Endothelial cell of umbilical vein (primary cell): ENCODE measurements around the gene SLC26A2. TPM values are rescaled to one million over a fixed set of nuclear protein-coding genes. Genes with fewer than 3 reads are reported as not detected.

Experiments
- BruUV-seq: library from RNA; stranded (reverse); fragments of 400-500 nt; replicated peaks from 2 replicates; lab custom pipeline; 2021; lab: Mats Ljungman, UMichigan
- CTCF ChIA-PET: fragments of 300-600, 350-600 bp; sonication (Branson Sonifier 250); formaldehyde crosslinking; loops from one replicate; lab custom pipeline; 2021; ENCODE audit warnings: antibody characterized with exemption, inconsistent platforms; lab: Charles Lee
- POLR2A ChIA-PET: fragments of 300-600, 350-600 bp; sonication (Branson Sonifier 250); formaldehyde crosslinking; loops from one replicate; lab custom pipeline; 2021; ENCODE audit warnings: antibody characterized with exemption, inconsistent platforms; lab: Charles Lee
- DNase-seq: peaks from one replicate; pipeline ENCODE4 v3.0.0-alpha.2; 2011; ENCODE audit warnings: low read depth, low spot score
- FAIRE-seq: peaks from 2 replicates; lab custom pipeline; 2011; peaks lifted over from hg19 to GRCh38; lab: Jason Lieb, UNC
- H2AFZ ChIP-seq: 2 replicates; pipeline ENCODE4 v1.6.0; 2012; ENCODE audit warnings: low read depth, low read length, control low read depth, inconsistent platforms
- H3K27ac ChIP-seq: 2 replicates; pipeline ENCODE4 v1.5.1; 2011; ENCODE audit warnings: low read depth, mild to moderate bottlenecking, control low read depth, low read length, moderate library complexity; ENCODE audit not compliant: insufficient read depth
- H3K27me3 ChIP-seq, 2 experiments: 2 replicates each; pipeline versions ENCODE4 v1.6.0 to v1.6.1; 2011; ENCODE audit warnings: low read length in 2 of 2, mixed read lengths in 1 of 2; ENCODE audit not compliant: control insufficient read depth in 2 of 2, insufficient read depth in 2 of 2
- H3K36me3 ChIP-seq, 2 experiments: 2 replicates in 1 of 2; 3 replicates in 1 of 2; pipeline ENCODE4 v1.5.1; 2011; ENCODE audit warnings: low read length in 2 of 2, mild to moderate bottlenecking in 1 of 2, moderate library complexity in 1 of 2; ENCODE audit not compliant: control insufficient read depth in 2 of 2, insufficient read depth in 2 of 2; ENCODE audit errors: extremely low read depth in 1 of 2
- H3K4me1 ChIP-seq: 3 replicates; pipeline ENCODE4 v1.5.1; 2011; ENCODE audit warnings: mild to moderate bottlenecking, low read length; ENCODE audit not compliant: control insufficient read depth, insufficient read depth; ENCODE audit errors: extremely low read depth
- H3K4me2 ChIP-seq: 2 replicates; pipeline ENCODE4 v1.6.1; 2011; ENCODE audit warnings: low read length, control low read depth, mixed read lengths; ENCODE audit not compliant: insufficient read depth
- H3K4me3 ChIP-seq, 3 experiments: fragments of 200-600 bp in 1 of 3; sonication (generic), shearing (Covaris generic) in 1 of 3; replicated peaks in 1 of 3; 2 replicates each; pipeline ENCODE4 v1.5.1; 2011 to 2016; ENCODE audit warnings: control low read depth in 3 of 3, low read length in 3 of 3, mild to moderate bottlenecking in 2 of 3, inconsistent platforms in 1 of 3, low read depth in 1 of 3, moderate library complexity in 1 of 3; ENCODE audit not compliant: insufficient read depth in 1 of 3
- H3K79me2 ChIP-seq: 2 replicates; pipeline ENCODE4 v1.6.0; 2012; ENCODE audit warnings: low read length, inconsistent platforms; ENCODE audit not compliant: control insufficient read depth, insufficient read depth
- H3K9ac ChIP-seq: replicated peaks from 2 replicates; pipeline ENCODE3; 2011; ENCODE audit warnings: low read length, control low read depth; ENCODE audit not compliant: insufficient read depth; ENCODE audit errors: extremely low read depth
- H3K9me1 ChIP-seq: replicated peaks from 3 replicates; pipeline ENCODE4 v1.6.0; 2011; ENCODE audit warnings: mild to moderate bottlenecking, low read length; ENCODE audit not compliant: control insufficient read depth, insufficient read depth; ENCODE audit errors: extremely low read depth
- H3K9me3 ChIP-seq: replicated peaks from 2 replicates; pipeline ENCODE4 v1.5.1; 2012; ENCODE audit warnings: low read length, inconsistent platforms; ENCODE audit not compliant: control insufficient read depth, insufficient read depth
- H4K20me1 ChIP-seq: replicated peaks from 2 replicates; pipeline ENCODE3; 2011; ENCODE audit warnings: mild to moderate bottlenecking, low read length; ENCODE audit not compliant: control insufficient read depth, insufficient read depth; ENCODE audit errors: extremely low read depth
- EZH2 ChIP-seq: IDR thresholded peaks from 2 replicates; pipeline ENCODE4 v1.6.1; 2012; ENCODE audit warnings: borderline replicate concordance, low read depth, mild to moderate bottlenecking, moderate library complexity, low read length, inconsistent platforms; ENCODE audit not compliant: severe bottlenecking
- FOS ChIP-seq: IDR thresholded peaks from 2 replicates; pipeline ENCODE4 v1.6.1; 2011; ENCODE audit warnings: mild to moderate bottlenecking, low read length, moderate library complexity, borderline replicate concordance; ENCODE audit not compliant: insufficient read depth
- GATA2 ChIP-seq: IDR thresholded peaks from 2 replicates; pipeline ENCODE4 v1.7.0; 2011; ENCODE audit warnings: low read depth, mild to moderate bottlenecking, moderate library complexity, mixed read lengths, low read length; ENCODE audit not compliant: insufficient read length, insufficient read depth
- JUN ChIP-seq: IDR thresholded peaks from 2 replicates; pipeline ENCODE4 v1.6.1; 2011; ENCODE audit warnings: borderline replicate concordance, low read depth; ENCODE audit not compliant: insufficient read length, insufficient read depth
- MYC ChIP-seq: IDR thresholded peaks from one replicate; pipeline ENCODE4 v1.6.1; 2011; ENCODE audit warnings: mild to moderate bottlenecking, low read depth, low read length
- POLR2A ChIP-seq: IDR thresholded peaks from 2 replicates; pipeline ENCODE4 v1.6.1; 2012; ENCODE audit warnings: low read depth, mild to moderate bottlenecking, control low read depth, low read length
- POLR2AphosphoS5 ChIP-seq: IDR thresholded peaks from 2 replicates; pipeline ENCODE4 v1.6.1; 2012; ENCODE audit warnings: low read depth, mild to moderate bottlenecking, control low read depth, low read length, moderate library complexity; ENCODE audit not compliant: insufficient read depth
- dilution Hi-C: fragments of 300-500 bp; cut with MboI; formaldehyde crosslinking; loops from one replicate; pipeline ENCODE4 v1.15.0; 2019; ENCODE audit warnings: low sequenced_read_pairs; ENCODE audit not compliant: extremely low pct_ligation_motif_present
- intact Hi-C: fragments of 100-400 bp; cut with micrococcal nuclease; formaldehyde crosslinking; loops from one replicate; pipeline ENCODE4 v1.10.0; 2022
- polyA plus RNA-seq, 4 experiments: library from polyadenylated mRNA; depleted of rRNA in 3 of 4; stranded (reverse) in 3 of 4; unstranded in 1 of 4; fragments of >200 nt; gene quantifications; 2 replicates each; pipeline versions ENCODE4 v1.2.1 to v1.2.3, GENCODE V29; 2011 to 2012; ENCODE audit warnings: missing spikeins in 1 of 4
- total RNA-seq: library from RNA; stranded (reverse); gene quantifications from 2 replicates; pipeline ENCODE4 v1.2.3, GENCODE V29; 2021
- TF ChIP-seq, protein P1 (sequence below), 2 donors: IDR thresholded peaks; 1 replicate in 1 of 2; 2 replicates in 1 of 2; pipeline ENCODE4 v1.5.1; 2011; ENCODE audit warnings: low read length in 2 of 2, mild to moderate bottlenecking in 2 of 2, moderate library complexity in 2 of 2, control low read depth in 1 of 2, inconsistent platforms in 1 of 2, low read depth in 1 of 2; ENCODE audit not compliant: insufficient read depth in 1 of 2; ENCODE audit errors: extremely low read depth in 1 of 2
- TF ChIP-seq, protein P2 (sequence below): IDR thresholded peaks from 2 replicates; pipeline ENCODE4 v1.6.1; 2011; ENCODE audit not compliant: insufficient read depth, insufficient read length

The SLC26A2 gene
- total and polyA plus RNA-seq, 2 donors (not counting 3 experiments of a cell fraction or from before 2014, with no cell fraction given): 5.9 to 16.8 TPM

DNA sequence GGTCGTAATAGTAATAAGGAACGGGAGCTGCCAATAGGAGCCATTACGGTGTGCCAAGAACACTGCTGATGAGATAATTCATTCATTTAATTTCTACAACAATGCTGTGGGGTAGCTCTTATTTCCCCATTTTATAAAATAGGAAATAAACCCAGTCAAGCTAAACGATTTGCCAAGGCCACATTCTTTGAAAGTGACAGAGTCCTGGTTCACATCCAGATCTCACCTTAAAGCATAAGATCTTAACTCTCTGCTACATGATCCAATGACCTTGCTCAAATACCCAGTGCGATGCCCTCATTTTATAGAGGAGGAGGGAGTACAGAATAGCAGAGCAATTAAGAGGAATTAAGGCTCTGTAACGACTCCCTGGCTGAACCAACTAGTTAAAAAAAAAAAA is 21.0 kb upstream of the SLC26A2 start:
- dilution Hi-C loops: no loop called here
- Histone ChIP-seq H3K4me1 (peaks cover 33% of the 10 kb centered on the region), H3K27ac (peak overlapping the region; percentile 88), H4K20me1 (no peaks in the 10 kb centered on the region), H3K9me1 (no peaks in the 10 kb centered on the region), H3K27me3 (no peaks in the 10 kb centered on the region), H3K4me2 (peak overlapping the region; percentile 25), H3K9ac (peak overlapping the region; percentile 49), H3K9me3 (no peaks in the 10 kb centered on the region), H3K4me3 (no peak overlapping the region), H2AFZ (no peak overlapping the region), H3K79me2 (no peaks in the 10 kb centered on the region), H3K36me3 (no peaks in the 10 kb centered on the region)
- CTCF ChIA-PET: interaction anchor here (0.8 to 1.5 kb wide), 11 partner anchors 16 to 279 kb away, joined by 3 to 14 read pairs (median 3); partner anchors contain the start of gene SLC26A2
- DNase-seq (peak; percentile 30), FAIRE-seq (no peak)
- POLR2A ChIA-PET: interaction anchor here (0.9 kb wide), 1 partner anchor 20 kb away, joined by 3 read pairs; no protein-coding TSS in a partner anchor
- no TSS peak for BruUV-seq
- intact Hi-C loops: loop anchor here (1.0 to 5.0 kb wide), 4 partner anchors 20 to 51 kb away; no protein-coding TSS in a partner anchor
- no peak for TF ChIP-seq GATA2
- TF ChIP-seq EZH2: no peak
- no peak for TF ChIP-seq FOS
- no peak for TF ChIP-seq POLR2AphosphoS5
- TF ChIP-seq JUN: no peak
- no peak for TF ChIP-seq MYC
- TF ChIP-seq, protein P1, sequence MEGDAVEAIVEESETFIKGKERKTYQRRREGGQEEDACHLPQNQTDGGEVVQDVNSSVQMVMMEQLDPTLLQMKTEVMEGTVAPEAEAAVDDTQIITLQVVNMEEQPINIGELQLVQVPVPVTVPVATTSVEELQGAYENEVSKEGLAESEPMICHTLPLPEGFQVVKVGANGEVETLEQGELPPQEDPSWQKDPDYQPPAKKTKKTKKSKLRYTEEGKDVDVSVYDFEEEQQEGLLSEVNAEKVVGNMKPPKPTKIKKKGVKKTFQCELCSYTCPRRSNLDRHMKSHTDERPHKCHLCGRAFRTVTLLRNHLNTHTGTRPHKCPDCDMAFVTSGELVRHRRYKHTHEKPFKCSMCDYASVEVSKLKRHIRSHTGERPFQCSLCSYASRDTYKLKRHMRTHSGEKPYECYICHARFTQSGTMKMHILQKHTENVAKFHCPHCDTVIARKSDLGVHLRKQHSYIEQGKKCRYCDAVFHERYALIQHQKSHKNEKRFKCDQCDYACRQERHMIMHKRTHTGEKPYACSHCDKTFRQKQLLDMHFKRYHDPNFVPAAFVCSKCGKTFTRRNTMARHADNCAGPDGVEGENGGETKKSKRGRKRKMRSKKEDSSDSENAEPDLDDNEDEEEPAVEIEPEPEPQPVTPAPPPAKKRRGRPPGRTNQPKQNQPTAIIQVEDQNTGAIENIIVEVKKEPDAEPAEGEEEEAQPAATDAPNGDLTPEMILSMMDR (IDR thresholded peaks at IDR 0.05; ENCODE audit: extremely low read depth in 1 of 2, insufficient read depth in 1 of 2, low read depth in 1 of 2, low read length in 2 of 2): no peak
- no peak for TF ChIP-seq POLR2A
- TF ChIP-seq, protein P2, sequence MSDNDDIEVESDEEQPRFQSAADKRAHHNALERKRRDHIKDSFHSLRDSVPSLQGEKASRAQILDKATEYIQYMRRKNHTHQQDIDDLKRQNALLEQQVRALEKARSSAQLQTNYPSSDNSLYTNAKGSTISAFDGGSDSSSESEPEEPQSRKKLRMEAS: no peak
